Lower leg skin (tissue), 3 donors: Measurements from ENCODE around the gene ZBTB20.

Source experiments
- POLR2A ChIP-seq, 2 donors: fragments of 450-650 bp; IDR thresholded peaks; one replicate each; pipeline ENCODE4 v1.6.1; 2016 to 2017; ENCODE audit warnings: antibody characterized with exemption in 2 of 2, mild to moderate bottlenecking in 1 of 2, moderate library complexity in 1 of 2
- TF ChIP-seq, protein P1 (sequence below), 3 donors: fragments of 450-650 bp; IDR thresholded peaks; one replicate each; pipeline ENCODE4 v1.5.1; 2016; ENCODE audit warnings: antibody characterized with exemption in 3 of 3, mild to moderate bottlenecking in 3 of 3, moderate library complexity in 2 of 3

DNA sequence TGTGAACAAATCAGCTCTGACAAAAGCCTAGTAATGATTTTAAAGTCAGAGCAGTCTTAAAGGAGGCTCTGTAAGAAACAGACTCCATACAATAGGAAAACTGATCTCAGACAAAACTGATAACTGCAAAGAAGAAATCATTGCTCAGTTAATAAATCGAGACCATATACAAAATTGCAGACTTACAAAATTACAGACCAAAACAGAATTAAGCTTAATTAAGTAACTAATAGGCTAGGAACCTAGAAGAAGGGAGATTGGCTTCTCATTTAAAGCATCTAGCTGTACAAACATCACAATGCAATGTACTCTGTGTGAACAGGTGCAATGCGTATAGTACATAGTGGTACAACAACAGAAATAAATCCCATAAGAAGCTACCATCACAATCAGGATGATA is 46.3 kb downstream of the ZBTB20 start:
- TF ChIP-seq, protein P1, sequence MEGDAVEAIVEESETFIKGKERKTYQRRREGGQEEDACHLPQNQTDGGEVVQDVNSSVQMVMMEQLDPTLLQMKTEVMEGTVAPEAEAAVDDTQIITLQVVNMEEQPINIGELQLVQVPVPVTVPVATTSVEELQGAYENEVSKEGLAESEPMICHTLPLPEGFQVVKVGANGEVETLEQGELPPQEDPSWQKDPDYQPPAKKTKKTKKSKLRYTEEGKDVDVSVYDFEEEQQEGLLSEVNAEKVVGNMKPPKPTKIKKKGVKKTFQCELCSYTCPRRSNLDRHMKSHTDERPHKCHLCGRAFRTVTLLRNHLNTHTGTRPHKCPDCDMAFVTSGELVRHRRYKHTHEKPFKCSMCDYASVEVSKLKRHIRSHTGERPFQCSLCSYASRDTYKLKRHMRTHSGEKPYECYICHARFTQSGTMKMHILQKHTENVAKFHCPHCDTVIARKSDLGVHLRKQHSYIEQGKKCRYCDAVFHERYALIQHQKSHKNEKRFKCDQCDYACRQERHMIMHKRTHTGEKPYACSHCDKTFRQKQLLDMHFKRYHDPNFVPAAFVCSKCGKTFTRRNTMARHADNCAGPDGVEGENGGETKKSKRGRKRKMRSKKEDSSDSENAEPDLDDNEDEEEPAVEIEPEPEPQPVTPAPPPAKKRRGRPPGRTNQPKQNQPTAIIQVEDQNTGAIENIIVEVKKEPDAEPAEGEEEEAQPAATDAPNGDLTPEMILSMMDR (IDR thresholded peaks at IDR 0.05), result no peak
- no peak for TF ChIP-seq POLR2A (IDR thresholded peaks at IDR 0.05)
